ENCODE data around the gene CD320. TPM values are rescaled to one million over a fixed set of nuclear protein-coding genes. Genes with fewer than 3 reads are reported as not detected.
"Not testable (repeated sequence)": the region's sequence is repeated elsewhere in the genome, so short reads cannot be mapped to it uniquely, and the experiment has no call there.

The CD320 gene
- total and polyA plus RNA-seq, 11 donors: 17.7 to 74.8 (median 35.8) TPM

- peak overlapping the region; percentile 86 to 100 (median 96) for H3K27ac ChIP-seq
- intact Hi-C loops (cut with DNase I): no loop called here
- TF ChIP-seq POLR2A (IDR thresholded peaks at IDR 0.05) (no peak), CTCF (IDR thresholded peaks at IDR 0.05) (no peak)
- no peaks in the 10 kb centered on the region for H3K36me3 ChIP-seq
- H3K27me3 ChIP-seq: peaks cover 0 to 23% (median 0%) of the 10 kb centered on the region in 9 donors
- ATAC-seq (no peak), DNase-seq (no peak)
- 32 to 79% (median 46%) methylated on average over 3 to 14 of the region's 14 CpGs for WGBS, 4 donors
- peak overlapping the region; percentile 55 to 89 (median 70) for H3K4me3 ChIP-seq
- H3K4me1 ChIP-seq: peaks cover 0 to 44% (median 25%) of the 10 kb centered on the region in 12 donors
- H3K9me3 ChIP-seq: no peaks in the 10 kb centered on the region
These were observed 34.1 kb upstream of the CD320 start for GRCh38 chr19:8342316-8342683.

GRCh38 chr19:8341504-8341903 is 33.3 kb upstream of the CD320 start:
- DNase-seq; H3K9me3 ChIP-seq; ATAC-seq; intact Hi-C loops (cut with DNase I); H3K36me3 ChIP-seq: not testable (repeated sequence)
- Histone ChIP-seq H3K4me3 (peak overlapping the region; percentile 55 to 89 (median 70)), H3K4me1 (peaks cover 0 to 45% (median 25%) of the 10 kb centered on the region in 12 donors), H3K27ac (peak overlapping the region; percentile 86 to 100 (median 96)), H3K27me3 (peaks cover 0 to 28% (median 0%) of the 10 kb centered on the region in 9 donors)
- 64 to 89% (median 78%) methylated on average over 4 of the region's 4 CpGs for WGBS, 4 donors

GRCh38 chr19:8340341-8341096 is 32.4 kb upstream of the CD320 start:
- intact Hi-C loops (cut with DNase I): no loop called here
- peak; percentile 85 to 89 (median 86) for DNase-seq
- Histone ChIP-seq H3K27me3 (peaks cover 0 to 38% (median 0%) of the 10 kb centered on the region in 9 donors), H3K4me1 (peaks cover 0 to 51% (median 28%) of the 10 kb centered on the region in 12 donors), H3K9me3 (no peaks in the 10 kb centered on the region), H3K36me3 (no peaks in the 10 kb centered on the region), H3K27ac (peak overlapping the region; percentile 86 to 100 (median 96)), H3K4me3 (peak overlapping the region in 9 of 12 donors; percentile 7 to 89 (median 79))
- WGBS, 4 donors: 20 to 36% (median 25%) methylated on average over 15 of the region's 15 CpGs
- peak; percentile 60 to 78 (median 71) for ATAC-seq
- TF ChIP-seq CTCF (IDR thresholded peaks at IDR 0.05) (peak in 6 of 12 donors; percentile 17 to 33 (median 24)), POLR2A (IDR thresholded peaks at IDR 0.05) (no peak)

- TF ChIP-seq POLR2A (IDR thresholded peaks at IDR 0.05): no peak
- no peak for TF ChIP-seq CTCF (IDR thresholded peaks at IDR 0.05)
- peaks cover 0 to 9% (median 0%) of the 10 kb centered on the region in 9 donors for H3K36me3 ChIP-seq
- peak overlapping the region in 3 of 12 donors; percentile 6 to 99 (median 41) for H3K27ac ChIP-seq
- no peak overlapping the region for H3K4me3 ChIP-seq
- H3K27me3 ChIP-seq: peaks cover 6 to 47% (median 9%) of the 10 kb centered on the region in 9 donors
- ATAC-seq (no peak), DNase-seq (no peak)
- no peaks in the 10 kb centered on the region for H3K9me3 ChIP-seq
- 53 to 71% (median 64%) methylated on average over 6 of the region's 6 CpGs for WGBS, 4 donors
- intact Hi-C loops (cut with DNase I): no loop called here
- H3K4me1 ChIP-seq: peaks cover 4 to 60% (median 37%) of the 10 kb centered on the region in 12 donors
These were observed 30.7 kb upstream of the CD320 start for GRCh38 chr19:8338835-8339234.
